Loucy (cell line): ENCODE measurements around the gene PC.
"Not testable (repeated sequence)": the region's sequence is repeated elsewhere in the genome, so short reads cannot be mapped to it uniquely, and the experiment has no call there.

ENCODE experiments used
- H2AFZ ChIP-seq: fragments of 200-600 bp; sonication (generic); 2 replicates; pipeline ENCODE4 v1.6.0; 2016; ENCODE audit warnings: antibody characterized with exemption, mild to moderate bottlenecking, low read length, moderate library complexity
- H3F3A ChIP-seq: fragments of 200-600 bp; 2 replicates; pipeline ENCODE4 v1.6.0; 2016; ENCODE audit warnings: antibody characterized with exemption, low read depth, mild to moderate bottlenecking
- H3K27me3 ChIP-seq: fragments of 200-600 bp; sonication (generic); 2 replicates; pipeline ENCODE4 v1.6.1; 2014; ENCODE audit warnings: low read length, mild to moderate bottlenecking; ENCODE audit not compliant: insufficient read depth, poor library complexity, severe bottlenecking
- H3K36me3 ChIP-seq: fragments of 200-600 bp; sonication (generic); 2 replicates; pipeline ENCODE4 v1.6.1; 2016; ENCODE audit warnings: low read length; ENCODE audit not compliant: insufficient read depth
- H3K4me1 ChIP-seq: fragments of 200-600 bp; sonication (generic); 2 replicates; pipeline ENCODE4 v1.5.1; 2014; ENCODE audit warnings: low read length, mild to moderate bottlenecking; ENCODE audit not compliant: insufficient read depth, poor library complexity, severe bottlenecking
- H3K4me2 ChIP-seq: fragments of 200-600 bp; sonication (generic); 2 replicates; pipeline ENCODE4 v1.6.0; 2014; ENCODE audit warnings: antibody characterized with exemption, low read length, low read depth, mild to moderate bottlenecking; ENCODE audit not compliant: poor library complexity, severe bottlenecking
- H3K4me3 ChIP-seq: fragments of 200-600 bp; sonication (generic); 2 replicates; pipeline ENCODE4 v1.5.1; 2014; ENCODE audit warnings: low read length, mild to moderate bottlenecking, mixed read lengths; ENCODE audit not compliant: poor library complexity, severe bottlenecking
- H3K79me2 ChIP-seq: fragments of 200-600 bp; sonication (generic); 2 replicates; pipeline ENCODE4 v1.6.1; 2014; ENCODE audit warnings: low read length; ENCODE audit not compliant: insufficient read depth
- H3K9ac ChIP-seq: fragments of 200-600 bp; sonication (generic); 2 replicates; pipeline ENCODE4 v1.6.0; 2014; ENCODE audit warnings: mild to moderate bottlenecking, low read depth, low read length, moderate library complexity; ENCODE audit not compliant: poor library complexity, severe bottlenecking
- H3K9me2 ChIP-seq: fragments of 200-600 bp; sonication (generic); replicated peaks from 2 replicates; pipeline ENCODE4 v1.6.1; 2016; ENCODE audit warnings: low read depth, low read length, mixed read lengths
- H3K9me3 ChIP-seq: fragments of 200-600 bp; sonication (generic); 2 replicates; pipeline ENCODE4 v1.6.1; 2014; ENCODE audit warnings: mild to moderate bottlenecking, antibody characterized with exemption, low read length, low read depth; ENCODE audit not compliant: insufficient read depth
- H4K20me1 ChIP-seq: fragments of 200-600 bp; sonication (generic); 2 replicates; pipeline ENCODE4 v1.6.0; 2014; ENCODE audit warnings: antibody characterized with exemption, low read length, mild to moderate bottlenecking; ENCODE audit not compliant: insufficient read depth, poor library complexity, severe bottlenecking
- CTCF ChIP-seq: fragments of 200-600 bp; sonication (generic); conservative IDR thresholded peaks from 2 replicates; pipeline ENCODE4 v1.5.1; 2014; ENCODE audit warnings: mild to moderate bottlenecking, antibody characterized with exemption, low read length
- EZH2phosphoT487 ChIP-seq: fragments of 200-600 bp; IDR thresholded peaks from 2 replicates; pipeline ENCODE4 v1.6.1; 2018; ENCODE audit warnings: antibody characterized with exemption, mild to moderate bottlenecking, moderate library complexity, borderline replicate concordance

PC gene

GRCh38 chr11:66996609-66997273 lies 38.6 kb upstream of the PC start:
- peaks cover 5% of the 10 kb centered on the region for H3K27me3 ChIP-seq
- no peak overlapping the region for H3K4me3 ChIP-seq
- no peak for TF ChIP-seq EZH2phosphoT487
- TF ChIP-seq CTCF: no peak
- no peaks in the 10 kb centered on the region for H3K9me3 ChIP-seq
- H3K9ac ChIP-seq: no peak overlapping the region
- no peak overlapping the region for H3K4me2 ChIP-seq
- no peaks in the 10 kb centered on the region for H3K79me2 ChIP-seq
- H3K36me3 ChIP-seq: no peaks in the 10 kb centered on the region
- H4K20me1 ChIP-seq: no peaks in the 10 kb centered on the region
- no peaks in the 10 kb centered on the region for H3K9me2 ChIP-seq
- H3F3A ChIP-seq: no peaks in the 10 kb centered on the region
- H2AFZ ChIP-seq: no peak overlapping the region
- H3K4me1 ChIP-seq: no peaks in the 10 kb centered on the region

GRCh38 chr11:66992041-66992440 lies 33.9 kb upstream of the PC start:
- Histone ChIP-seq H3K27me3 (no peaks in the 10 kb centered on the region), H3K4me3 (no peak overlapping the region), H3K4me2 (no peak overlapping the region), H3F3A (no peaks in the 10 kb centered on the region), H3K9ac (no peak overlapping the region), H3K36me3 (no peaks in the 10 kb centered on the region), H3K9me2 (no peaks in the 10 kb centered on the region), H2AFZ (no peak overlapping the region), H3K79me2 (no peaks in the 10 kb centered on the region), H3K4me1 (no peaks in the 10 kb centered on the region), H4K20me1 (no peaks in the 10 kb centered on the region), H3K9me3 (no peaks in the 10 kb centered on the region)
- TF ChIP-seq EZH2phosphoT487 (no peak), CTCF (no peak)

- H3K27me3 ChIP-seq, H3K9me3 ChIP-seq, H3K4me2 ChIP-seq, H3F3A ChIP-seq, H3K79me2 ChIP-seq, H3K4me3 ChIP-seq, H3K4me1 ChIP-seq, H3K9me2 ChIP-seq, H2AFZ ChIP-seq, H3K36me3 ChIP-seq, H4K20me1 ChIP-seq, H3K9ac ChIP-seq: not testable (repeated sequence)
These were observed 31.2 kb upstream of the PC start for GRCh38 chr11:66989360-66989759.

GRCh38 chr11:66988741-66989140 lies 30.6 kb upstream of the PC start:
- not testable (repeated sequence) for H3K4me2 ChIP-seq, H3K4me3 ChIP-seq, H2AFZ ChIP-seq, H3K4me1 ChIP-seq, H3K9me2 ChIP-seq, H4K20me1 ChIP-seq, H3K9ac ChIP-seq, H3K27me3 ChIP-seq, H3K9me3 ChIP-seq, H3K36me3 ChIP-seq, H3F3A ChIP-seq, H3K79me2 ChIP-seq
